NCI-H1930 (cell line): ENCODE data around the gene TNNI3K.

ENCODE experiments used
- DNase-seq, 2 experiments: peaks; one replicate each; lab custom pipeline; 2025; lab: John Stamatoyannopoulos, UW

The TNNI3K gene

DNA sequence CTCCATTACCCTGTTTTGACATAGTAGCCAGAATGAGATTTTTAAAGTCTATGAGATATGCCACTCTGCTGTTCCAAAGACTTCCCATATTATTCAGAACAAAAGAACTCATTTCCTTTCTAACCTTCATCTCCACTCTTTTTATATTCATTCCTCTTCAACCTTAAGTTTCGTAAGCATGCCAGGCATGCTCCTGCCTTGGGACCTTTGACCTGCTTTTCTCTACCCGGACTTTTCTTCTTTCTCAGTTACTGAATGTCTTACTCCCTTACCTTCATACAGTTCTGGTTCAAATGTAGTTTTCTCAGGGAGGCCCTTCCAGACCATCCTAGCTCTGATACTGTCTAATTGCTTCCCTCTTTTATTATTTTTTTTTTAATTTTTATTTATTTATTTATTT lies 81.1 kb downstream of the TNNI3K start:
- DNase-seq = no peak

DNA sequence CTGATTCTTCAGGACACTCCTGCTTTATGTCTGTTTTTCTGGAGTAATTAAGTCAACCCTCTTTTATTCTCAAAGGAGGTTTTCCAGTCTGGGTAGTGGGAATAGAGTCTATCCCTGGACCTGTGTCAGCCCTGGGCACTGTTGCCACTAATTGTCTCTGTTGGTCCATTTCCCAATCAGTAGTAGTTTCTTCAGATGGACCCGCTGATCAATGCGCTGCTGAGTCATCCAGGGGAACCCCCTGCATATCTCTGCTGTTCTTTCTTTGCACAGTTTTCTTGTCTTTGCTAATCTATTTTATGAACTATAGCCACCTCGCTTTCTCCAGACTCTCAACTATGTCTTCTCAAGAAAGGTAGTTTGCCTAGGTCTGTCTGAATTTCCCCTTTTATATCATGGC lies 82.5 kb downstream of the TNNI3K start:
- DNase-seq = no peak

DNA sequence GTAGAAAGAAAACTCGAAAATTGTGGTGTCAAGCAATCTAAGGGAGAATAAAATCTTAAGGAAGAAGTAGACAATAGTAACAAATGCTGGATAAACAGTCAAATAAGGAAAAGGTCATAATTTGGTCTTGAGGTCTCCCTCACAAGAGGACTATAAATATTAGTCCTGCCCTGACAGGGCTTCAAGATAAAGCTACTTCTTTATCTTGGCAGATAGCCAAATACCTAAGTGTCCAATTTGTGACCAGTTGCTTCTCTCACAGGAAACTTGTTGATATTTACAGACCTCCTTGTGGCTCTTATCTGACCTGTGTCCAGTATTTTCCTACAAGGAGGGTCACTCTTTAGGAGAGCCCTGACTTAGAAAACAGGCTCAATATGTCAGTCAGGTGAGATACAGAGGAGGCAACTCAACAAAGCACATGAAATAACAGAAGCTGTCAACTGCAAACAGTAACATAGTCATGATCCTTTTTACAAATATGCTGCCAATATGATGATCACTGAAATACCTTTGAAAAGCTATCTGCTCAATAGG lies 88.8 kb downstream of the TNNI3K start:
- no peak for DNase-seq

DNA sequence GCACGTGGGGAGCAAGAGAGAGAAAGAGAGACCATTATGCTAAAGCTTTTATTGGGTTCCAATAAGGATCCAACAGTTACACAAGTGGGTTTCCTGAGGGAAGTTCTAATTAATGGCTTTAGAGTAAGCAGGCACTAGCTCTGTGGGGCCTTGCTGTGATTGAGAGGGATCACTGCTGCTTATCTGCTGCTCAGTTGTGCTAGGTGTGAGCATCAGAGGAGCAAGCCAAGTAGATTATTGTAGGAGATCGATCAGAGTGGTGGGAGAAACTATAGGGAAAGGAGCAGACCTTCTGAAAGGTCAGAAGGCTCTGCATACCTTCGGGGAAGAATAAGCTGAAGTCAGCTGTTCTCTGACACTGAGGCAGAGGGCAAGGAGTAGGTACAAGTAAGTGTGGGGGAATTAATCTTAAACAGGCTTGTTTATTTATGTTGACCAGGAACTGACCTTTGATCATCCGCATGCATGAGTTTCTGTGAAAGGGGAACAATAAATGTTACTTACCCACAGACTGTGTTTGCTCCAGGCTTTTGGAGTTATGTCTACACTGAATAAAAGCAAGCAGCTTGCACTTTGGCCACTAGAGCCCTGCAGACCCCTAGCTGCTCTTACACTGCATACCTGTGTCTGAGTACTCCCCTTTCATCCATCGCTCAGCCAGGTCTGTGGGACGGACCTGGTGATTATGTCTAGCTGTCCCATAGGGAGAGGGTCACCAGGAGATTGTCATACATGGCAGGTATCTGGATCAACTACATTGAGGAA lies 89.7 kb downstream of the TNNI3K start:
- no peak for DNase-seq

DNA sequence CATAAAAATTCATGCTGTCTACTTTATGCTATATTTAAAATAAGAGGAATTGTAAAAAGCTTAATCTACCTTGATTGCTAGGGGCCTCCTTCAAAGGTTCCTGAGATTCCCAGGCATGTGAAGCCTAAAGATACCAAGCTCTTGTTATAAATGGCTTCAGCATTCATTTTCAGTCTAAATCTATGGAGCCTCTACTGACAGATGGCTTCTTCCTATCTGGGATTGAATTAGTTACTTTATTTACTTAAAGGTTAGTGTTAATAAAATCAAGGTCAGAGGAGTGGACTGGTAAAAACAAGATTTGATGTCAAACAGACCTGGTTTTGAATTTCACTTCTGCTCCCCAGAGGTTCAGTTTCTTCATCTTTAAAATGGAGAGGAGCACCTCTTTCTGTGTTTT lies 93.7 kb downstream of the TNNI3K start:
- no peak for DNase-seq

DNA sequence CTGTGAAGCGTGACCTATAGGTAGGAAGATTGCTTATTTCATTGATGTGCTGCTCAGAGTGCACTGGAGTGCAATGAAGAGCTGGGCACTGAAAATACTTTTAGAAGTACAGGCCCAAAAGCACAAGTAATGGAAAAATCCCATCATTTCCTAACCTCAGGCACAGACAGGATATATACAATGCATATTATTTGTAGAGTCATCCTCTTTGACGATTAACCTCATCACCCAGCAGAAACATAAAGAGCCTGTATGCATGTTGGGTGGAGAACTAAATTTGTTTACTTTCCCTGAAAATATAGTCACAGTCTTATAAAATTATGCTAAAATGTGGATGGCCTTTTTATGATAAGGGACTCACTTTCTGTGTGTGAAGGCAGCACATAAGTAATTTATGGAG lies 98.1 kb downstream of the TNNI3K start:
- no peak for DNase-seq

DNA sequence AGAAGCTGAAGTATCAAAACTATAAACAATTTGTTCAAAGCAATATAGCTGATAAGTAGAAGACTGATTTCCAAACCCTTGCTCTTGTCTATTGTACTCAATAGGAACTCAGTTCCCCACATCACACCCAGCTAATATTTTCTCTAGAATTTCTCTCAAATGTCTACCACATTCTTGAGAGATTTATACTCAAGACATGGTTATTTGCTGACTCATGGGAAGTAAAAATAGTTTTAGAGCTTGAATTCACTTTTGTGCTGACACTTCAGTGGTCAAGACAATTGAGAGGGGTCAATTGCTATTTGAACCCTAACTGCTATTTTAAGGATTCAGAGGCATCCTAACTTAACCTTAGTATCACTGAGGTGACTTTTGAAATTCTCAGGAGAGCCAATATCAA lies 99.0 kb downstream of the TNNI3K start:
- DNase-seq = no peak

DNA sequence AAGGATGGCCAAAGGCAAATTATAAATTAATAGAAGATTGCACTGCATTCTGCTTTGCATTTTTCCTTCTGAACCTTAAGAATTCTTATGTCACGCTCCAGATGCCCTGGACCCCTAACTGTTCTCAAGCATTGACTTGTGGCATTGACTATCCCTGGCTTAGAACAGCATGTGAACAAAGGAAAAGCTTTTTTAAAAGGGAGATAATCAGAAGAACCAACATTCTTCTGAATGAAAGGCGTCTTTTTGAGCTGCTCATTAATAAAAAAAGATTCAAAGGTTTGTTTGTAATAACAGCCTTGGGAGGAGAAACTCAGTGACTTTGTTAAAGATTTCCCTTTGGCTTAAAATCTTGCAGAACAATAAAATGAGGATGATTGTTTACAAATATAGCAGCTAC lies 105.5 kb downstream of the TNNI3K start:
- DNase-seq = no peak

DNA sequence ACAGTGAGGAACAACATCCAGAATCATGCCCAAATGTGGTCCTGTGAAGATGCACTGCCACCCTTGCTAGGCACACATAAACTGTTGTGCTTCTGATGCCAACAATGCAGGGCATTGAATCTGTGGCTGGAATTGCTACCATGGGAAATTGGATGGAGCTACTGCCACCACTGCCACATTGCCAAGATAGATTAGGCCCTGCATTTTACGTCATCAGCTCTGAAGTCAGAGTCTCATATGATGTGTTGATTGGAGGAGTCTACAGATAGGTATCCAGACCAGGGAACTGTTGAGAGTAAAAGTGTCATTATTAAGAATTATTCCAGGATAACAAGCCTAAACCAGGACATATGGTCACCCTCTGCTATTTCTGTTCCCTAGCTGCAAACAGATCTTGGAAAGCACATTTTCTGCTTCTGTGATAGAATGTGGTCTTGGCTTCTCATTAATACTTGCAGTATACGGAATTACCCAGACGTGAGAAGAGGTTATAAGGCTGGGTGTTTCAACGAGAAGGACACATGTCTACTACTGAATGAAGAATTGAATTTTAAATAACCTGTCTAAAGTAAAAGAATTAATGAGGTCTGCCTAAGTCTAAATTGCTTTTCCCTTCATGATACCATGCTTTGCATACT lies 106.6 kb downstream of the TNNI3K start:
- no peak for DNase-seq

DNA sequence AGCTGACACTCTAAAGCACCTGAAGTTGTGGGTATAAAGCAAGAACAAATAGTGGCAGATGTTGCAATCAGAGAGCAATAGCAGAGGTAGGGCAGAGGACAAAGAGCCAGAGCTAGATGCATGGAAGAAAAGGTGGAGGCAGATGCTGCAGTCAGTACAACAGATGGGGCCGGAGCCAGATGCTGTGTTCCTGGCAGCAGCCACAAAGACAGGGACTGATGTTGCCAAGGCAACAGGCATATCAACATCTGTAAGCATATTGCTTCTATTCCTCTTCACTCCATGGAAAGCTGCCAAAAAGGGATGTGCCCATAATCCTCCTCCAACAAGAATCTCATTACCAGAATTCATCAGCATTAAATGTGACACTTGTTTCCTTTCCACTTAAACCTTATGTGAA lies 108.0 kb downstream of the TNNI3K start:
- DNase-seq = peak in 1 of 2 experiments; percentile 31

DNA sequence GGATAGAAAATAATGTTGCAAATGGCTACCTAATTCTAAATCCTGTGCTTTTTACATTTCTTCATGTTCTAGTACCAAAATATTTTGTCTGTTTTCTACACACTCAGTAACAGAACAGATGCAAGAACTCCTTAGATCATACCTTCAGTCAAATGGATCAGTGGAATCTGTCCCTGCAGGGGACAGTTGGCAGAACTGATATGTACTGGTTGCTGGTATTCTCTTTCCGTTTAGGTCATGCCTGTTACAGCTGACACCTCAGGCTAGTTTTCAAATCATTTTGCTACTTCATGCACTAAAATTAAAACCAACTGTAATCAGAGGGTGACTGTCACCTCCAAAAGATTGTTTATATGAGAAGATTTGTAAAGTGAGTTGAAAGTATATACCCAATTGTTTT lies 109.2 kb downstream of the TNNI3K start:
- DNase-seq = no peak

DNA sequence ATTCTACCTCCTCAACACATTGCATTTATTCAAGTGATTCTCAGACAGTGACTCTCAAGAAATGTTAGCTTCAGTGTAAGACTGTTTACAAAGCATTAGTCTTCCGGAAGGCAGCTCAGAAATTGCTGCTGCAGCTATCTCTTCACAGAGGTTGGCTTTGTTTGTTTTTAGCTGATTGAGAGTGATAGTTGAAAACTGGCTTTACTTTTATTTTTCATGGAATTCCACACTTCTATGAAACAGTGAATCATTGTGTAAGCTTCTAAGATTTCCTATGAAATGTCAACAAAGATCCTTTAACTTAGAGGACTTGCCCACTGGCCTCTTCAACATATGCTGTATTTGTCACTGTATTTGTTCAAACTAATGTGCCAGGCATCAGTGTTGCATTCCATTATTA lies 121.3 kb downstream of the TNNI3K start:
- DNase-seq = no peak

DNA sequence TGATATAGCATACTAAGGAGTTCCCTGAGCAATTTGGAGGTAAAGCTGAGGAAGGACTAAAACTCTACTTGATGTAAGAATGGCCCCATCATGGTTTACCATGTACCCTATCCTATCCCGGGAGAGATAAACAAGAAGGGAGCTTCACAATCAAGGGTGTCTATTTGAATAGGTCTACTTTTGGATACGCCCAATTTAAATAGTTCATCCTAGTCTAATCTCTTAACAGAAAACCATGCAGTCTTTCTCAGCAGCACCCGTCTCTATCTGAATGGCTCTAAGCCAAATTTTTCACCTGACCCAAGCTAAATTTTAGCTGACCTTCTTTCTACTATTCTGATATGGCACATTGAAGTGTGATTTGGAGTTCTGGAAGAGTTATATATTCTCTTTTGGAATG lies 122.0 kb downstream of the TNNI3K start:
- DNase-seq = no peak

DNA sequence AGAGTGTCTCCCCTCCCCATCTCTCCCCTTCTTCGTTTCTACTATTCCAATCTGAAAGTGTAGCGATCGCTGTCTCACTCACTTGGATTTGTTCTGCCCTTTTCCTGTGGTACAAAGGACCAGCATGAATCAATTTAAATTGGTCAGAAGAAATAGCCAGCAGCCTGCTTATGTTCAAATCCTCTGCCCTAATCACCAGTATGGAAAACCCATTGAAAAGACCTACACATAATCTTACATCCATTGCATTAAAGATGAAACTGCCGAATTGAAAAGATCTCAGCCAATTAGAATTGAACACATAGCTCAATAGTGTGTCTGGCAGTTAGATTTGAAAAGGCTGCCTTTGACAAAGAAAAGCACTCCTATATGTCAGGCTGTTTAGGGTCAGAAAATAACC lies 122.6 kb downstream of the TNNI3K start:
- DNase-seq = no peak

DNA sequence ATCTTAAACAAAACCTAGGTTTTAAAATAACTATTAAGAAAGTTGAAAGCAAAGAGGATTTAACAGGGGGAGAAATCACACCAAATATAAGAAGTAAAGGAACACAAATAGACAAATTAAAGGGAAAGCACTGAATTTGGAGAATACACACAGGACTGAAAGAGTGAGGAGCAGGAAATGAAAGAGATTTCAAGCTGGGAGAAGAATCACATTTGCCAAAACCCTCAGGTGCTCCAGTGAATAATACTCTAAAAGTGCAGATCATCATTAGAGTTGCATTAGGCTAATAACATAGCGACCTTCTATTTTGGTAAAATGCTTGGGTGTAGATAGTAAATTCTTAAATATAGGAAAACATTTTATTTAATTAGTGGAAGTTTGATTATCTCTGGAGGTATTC lies 127.5 kb downstream of the TNNI3K start:
- no peak for DNase-seq

DNA sequence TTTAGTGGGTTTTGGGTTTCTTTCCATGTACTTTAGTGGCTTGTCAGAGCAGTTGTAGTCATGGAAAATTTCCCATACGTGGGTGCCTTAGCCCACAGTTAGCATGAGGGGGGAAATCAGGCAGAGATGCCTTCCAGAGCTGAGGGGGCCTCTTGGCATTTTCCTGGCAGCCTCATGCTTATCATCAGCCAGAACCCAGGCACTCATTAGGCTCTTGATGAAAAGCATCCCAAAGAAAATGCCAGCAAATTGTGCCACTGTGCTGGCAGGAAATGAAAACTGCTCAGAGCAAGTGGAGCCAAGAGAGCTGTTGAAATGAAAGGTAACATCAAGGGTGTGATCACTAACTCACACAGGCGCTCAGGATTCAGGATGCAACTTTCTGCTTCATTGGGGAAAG lies 128.0 kb downstream of the TNNI3K start:
- DNase-seq = no peak

DNA sequence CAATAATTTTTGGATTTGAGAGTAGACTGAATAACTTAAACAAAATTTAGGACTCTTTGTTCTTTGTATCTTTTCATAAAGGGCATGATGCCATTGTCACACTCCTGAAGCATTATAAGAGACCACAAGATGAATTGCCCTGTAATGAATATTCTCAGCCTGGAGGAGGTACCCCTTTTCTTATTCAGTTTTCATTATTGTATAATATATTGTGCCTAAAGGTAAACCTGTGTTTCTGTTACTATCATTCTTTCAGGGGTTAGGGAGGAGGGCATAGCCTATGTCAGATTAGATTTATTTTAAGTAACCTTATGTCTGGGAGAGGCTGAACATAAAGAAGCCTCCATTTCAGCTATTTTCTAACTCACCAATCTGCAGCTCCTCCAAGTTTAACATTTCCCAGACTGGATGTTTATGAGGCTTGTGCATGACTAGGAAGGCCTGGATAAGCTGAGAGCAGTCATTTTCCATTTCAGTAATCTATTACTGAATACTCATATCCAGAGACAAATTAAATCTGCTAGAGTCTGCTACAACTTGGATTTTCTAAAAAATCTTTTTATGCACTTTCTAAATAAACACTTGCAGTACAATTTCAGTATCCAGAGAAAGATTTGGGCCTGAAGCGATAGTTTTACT lies 132.1 kb downstream of the TNNI3K start:
- DNase-seq = no peak

DNA sequence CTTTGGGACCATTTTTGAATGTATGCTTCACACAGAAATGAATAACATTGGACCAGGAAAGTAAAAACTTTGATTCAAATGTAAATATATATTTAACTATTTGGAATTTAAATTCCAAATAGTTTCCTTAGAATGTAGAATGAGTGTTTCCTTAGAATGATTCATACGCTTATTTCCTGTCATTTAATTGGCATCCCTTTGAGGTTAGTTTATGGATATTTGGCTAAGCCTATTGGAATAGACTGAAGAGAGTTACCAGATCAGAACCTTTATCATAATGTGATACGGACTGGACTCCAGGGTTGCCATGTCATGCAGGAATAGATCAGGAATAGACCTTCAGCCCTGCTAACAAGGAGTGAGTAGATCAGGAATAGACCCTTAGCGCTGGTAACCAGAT lies 133.1 kb downstream of the TNNI3K start:
- DNase-seq = no peak

DNA sequence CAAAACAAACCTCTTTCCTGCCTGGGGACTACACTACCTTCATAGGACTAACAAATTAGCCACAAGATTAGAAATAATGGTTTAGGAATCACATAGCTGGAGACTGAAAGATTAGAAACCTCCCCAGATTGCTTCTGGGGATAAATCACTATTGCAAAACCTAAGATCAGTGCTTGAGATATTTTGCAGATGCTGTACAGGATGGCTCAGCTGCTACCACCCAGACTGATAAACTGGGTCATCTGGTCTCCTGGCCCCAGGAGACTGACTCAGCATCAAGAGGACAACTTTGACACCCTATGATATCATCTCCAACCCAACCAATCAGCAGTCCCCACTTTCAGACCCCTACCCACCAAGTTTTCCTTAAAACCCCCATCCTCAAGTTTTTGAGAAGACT lies 140.2 kb downstream of the TNNI3K start:
- no peak for DNase-seq

DNA sequence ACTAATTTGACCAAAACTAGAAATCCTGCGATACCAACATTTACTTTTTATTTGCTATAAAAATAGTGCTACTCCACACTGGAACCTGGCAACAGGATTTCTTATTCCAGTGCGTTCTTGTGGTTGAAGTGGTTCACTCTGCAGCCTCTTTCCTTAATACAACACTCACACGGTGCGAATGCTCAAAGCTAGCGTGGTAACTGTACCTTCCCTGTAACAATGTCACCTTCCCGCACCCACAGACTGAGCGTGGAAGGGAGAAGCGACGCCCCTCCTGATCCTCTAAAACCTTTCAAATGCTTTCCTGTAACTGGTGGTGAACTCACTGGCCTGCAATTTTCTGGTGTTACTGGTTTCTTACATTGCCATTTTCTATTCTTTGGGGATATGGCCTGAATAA lies 145.1 kb downstream of the TNNI3K start:
- DNase-seq = no peak

DNA sequence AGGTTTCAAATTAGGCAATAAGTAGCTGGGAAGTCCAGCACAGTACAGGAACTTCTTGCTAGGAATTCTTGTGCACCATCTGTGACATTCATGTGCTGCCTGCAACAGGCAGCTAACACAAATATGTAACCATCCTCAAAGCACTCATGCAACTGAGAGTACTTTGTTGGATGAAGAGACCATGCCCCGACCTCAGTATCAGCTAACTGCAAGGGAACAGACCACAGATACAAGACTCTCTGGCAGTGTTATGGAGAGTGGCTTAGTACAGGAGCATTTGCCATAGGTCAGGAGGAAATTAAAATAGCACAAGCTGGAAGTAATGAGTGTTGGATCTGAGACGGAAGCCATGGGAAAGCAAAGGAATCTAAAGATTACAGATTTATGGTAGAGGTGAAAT lies 153.7 kb downstream of the TNNI3K start:
- DNase-seq = no peak

DNA sequence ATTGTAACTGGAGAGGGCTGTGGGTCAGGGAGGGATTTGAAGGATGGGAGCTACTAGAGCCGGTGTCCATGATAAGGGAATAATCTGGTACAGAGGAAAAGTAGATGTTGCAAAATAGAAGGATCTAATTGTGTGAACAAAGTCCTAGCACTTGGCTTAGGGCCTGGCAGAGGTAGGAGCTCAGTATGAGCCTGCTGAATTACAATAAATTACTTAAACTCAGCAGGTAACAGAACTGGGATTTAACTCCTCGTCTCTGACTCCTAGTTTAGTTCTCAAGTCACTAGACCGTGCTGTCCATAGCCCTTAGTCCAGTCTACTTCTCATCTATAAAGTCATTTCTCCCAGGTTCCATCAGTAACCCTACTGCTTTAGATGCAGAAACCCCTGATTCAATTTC lies 157.0 kb downstream of the TNNI3K start:
- no peak for DNase-seq

DNA sequence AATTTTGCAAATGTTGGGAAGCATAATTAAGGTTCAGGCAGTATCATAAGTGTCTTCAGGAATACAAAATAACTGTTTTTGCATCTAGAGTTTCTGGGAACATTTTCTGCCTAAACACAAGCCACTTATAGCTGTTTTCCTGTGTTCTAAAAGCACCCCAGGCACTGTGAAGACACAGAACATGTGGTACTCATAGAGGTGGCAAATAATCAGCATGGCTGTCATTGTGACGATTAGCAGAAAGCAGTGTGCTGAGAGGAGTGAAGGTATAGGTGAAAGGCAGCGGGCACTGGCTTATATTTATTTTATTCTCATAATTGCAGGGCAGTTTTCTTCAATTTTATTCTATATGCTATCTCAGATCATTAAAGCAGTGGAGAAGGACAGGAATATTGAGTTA lies 157.7 kb downstream of the TNNI3K start:
- no peak for DNase-seq
